ENCODE data around the gene DNM3. TPM values are rescaled to one million over a fixed set of nuclear protein-coding genes. Genes with fewer than 3 reads are reported as not detected.

Gene DNM3
- total RNA-seq, 6 donors from 2014 or later, result 7.1 to 30.4 (median 10.3) TPM

GRCh38 chr1:171828794-171829193, 12.5 kb upstream of the DNM3 start:
- no peak for ATAC-seq (ENCODE audit: low FRiP score in 2 of 2)

DNA sequence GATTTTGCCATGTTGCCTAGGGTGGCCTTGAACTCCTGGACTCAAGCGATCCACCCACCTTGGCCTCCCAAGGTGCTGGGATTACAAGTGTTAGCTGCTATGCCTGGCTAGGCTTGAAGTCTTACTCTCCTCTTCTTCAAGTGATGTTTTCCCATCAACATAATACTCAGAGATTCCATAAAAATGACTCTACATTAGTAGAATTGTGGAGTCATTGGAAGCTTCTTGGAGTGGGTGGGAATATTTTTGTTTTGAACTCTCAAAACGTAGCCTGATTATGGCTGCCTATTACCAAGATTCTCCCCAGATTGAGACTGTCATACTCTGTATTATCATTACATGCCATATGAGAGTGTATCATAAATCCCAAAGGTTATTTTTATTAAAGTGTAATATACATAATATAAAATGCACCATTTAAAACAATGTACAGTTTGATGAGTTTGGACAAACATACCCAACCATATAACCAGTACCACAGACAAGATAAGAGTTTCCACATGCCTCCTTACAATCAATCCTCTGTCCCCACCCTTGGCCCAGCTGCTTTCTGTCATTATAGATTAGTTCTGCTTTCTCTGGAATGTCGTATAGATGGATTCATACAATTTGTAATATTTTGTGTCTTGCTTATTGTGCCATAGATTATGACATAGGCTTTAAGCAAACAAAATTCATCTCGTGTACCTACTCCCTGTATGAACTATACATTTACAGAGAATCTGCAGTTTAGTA, 8.0 kb upstream of the DNM3 start:
- ATAC-seq (ENCODE audit: low FRiP score in 2 of 2), result no peak
- H3K9me3 ChIP-seq, result no peaks in the 10 kb centered on the region
- H3K4me1 ChIP-seq, result no peaks in the 10 kb centered on the region
- TF ChIP-seq, protein P1, sequence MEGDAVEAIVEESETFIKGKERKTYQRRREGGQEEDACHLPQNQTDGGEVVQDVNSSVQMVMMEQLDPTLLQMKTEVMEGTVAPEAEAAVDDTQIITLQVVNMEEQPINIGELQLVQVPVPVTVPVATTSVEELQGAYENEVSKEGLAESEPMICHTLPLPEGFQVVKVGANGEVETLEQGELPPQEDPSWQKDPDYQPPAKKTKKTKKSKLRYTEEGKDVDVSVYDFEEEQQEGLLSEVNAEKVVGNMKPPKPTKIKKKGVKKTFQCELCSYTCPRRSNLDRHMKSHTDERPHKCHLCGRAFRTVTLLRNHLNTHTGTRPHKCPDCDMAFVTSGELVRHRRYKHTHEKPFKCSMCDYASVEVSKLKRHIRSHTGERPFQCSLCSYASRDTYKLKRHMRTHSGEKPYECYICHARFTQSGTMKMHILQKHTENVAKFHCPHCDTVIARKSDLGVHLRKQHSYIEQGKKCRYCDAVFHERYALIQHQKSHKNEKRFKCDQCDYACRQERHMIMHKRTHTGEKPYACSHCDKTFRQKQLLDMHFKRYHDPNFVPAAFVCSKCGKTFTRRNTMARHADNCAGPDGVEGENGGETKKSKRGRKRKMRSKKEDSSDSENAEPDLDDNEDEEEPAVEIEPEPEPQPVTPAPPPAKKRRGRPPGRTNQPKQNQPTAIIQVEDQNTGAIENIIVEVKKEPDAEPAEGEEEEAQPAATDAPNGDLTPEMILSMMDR (IDR thresholded peaks at IDR 0.05), result no peak
- no peak for TF ChIP-seq POLR2AphosphoS5 (IDR thresholded peaks at IDR 0.05)
- TF ChIP-seq EP300 (IDR thresholded peaks at IDR 0.05), result no peak
- WGBS, 2 donors, result 71 to 89% methylated on average over 4 of the region's 4 CpGs
- H3K27me3 ChIP-seq, result no peaks in the 10 kb centered on the region
- no peak for DNase-seq
- H3K4me3 ChIP-seq, result no peak overlapping the region
- H3K27ac ChIP-seq, result no peak overlapping the region
- H3K36me3 ChIP-seq, result no peaks in the 10 kb centered on the region

More at GRCh38 chr1:171828794-171829193, 12.5 kb upstream of the DNM3 start:
- H3K4me3 ChIP-seq, result no peak overlapping the region
- no peaks in the 10 kb centered on the region for H3K27me3 ChIP-seq
- WGBS, 2 donors, result 91 to 95% methylated on average over 11 of the region's 11 CpGs
- peaks cover 0 to 11% (median 7%) of the 10 kb centered on the region in 4 donors for H3K9me3 ChIP-seq
- H3K36me3 ChIP-seq, result no peaks in the 10 kb centered on the region
- H3K4me1 ChIP-seq, result no peaks in the 10 kb centered on the region
- no peak for DNase-seq
- TF ChIP-seq POLR2AphosphoS5 (IDR thresholded peaks at IDR 0.05), result no peak
- TF ChIP-seq, protein P1 (IDR thresholded peaks at IDR 0.05), result no peak
- TF ChIP-seq EP300 (IDR thresholded peaks at IDR 0.05), result no peak
- no peak for TF ChIP-seq POLR2A (IDR thresholded peaks at IDR 0.05)
- H3K27ac ChIP-seq, result no peak overlapping the region

- DNase-seq (no peak), ATAC-seq (ENCODE audit: low FRiP score in 2 of 2) (no peak)
- WGBS, 2 donors, result 92 to 100% methylated on average over 2 of the region's 2 CpGs
- no peaks in the 10 kb centered on the region for H3K27me3 ChIP-seq
- no peak for TF ChIP-seq EP300 (IDR thresholded peaks at IDR 0.05)
- no peak for TF ChIP-seq POLR2AphosphoS5 (IDR thresholded peaks at IDR 0.05)
- TF ChIP-seq, protein P1 (IDR thresholded peaks at IDR 0.05), result no peak
- TF ChIP-seq POLR2A (IDR thresholded peaks at IDR 0.05), result no peak
- no peaks in the 10 kb centered on the region for H3K36me3 ChIP-seq
- H3K4me3 ChIP-seq, result no peak overlapping the region
- no peaks in the 10 kb centered on the region for H3K4me1 ChIP-seq
- H3K27ac ChIP-seq, result no peak overlapping the region
- no peaks in the 10 kb centered on the region for H3K9me3 ChIP-seq
Measured at GRCh38 chr1:171834821-171835220, 6.5 kb upstream of the DNM3 start.

GRCh38 chr1:171835891-171836290, 5.4 kb upstream of the DNM3 start:
- Histone ChIP-seq H3K36me3 (no peaks in the 10 kb centered on the region), H3K27ac (no peak overlapping the region), H3K9me3 (no peaks in the 10 kb centered on the region), H3K4me3 (no peak overlapping the region), H3K4me1 (peaks cover 0 to 6% (median 4%) of the 10 kb centered on the region in 4 donors), H3K27me3 (no peaks in the 10 kb centered on the region)
- ATAC-seq (ENCODE audit: low FRiP score in 2 of 2) (no peak), DNase-seq (no peak)
- TF ChIP-seq EP300 (IDR thresholded peaks at IDR 0.05) (no peak), POLR2A (IDR thresholded peaks at IDR 0.05) (no peak), POLR2AphosphoS5 (IDR thresholded peaks at IDR 0.05) (no peak)
- TF ChIP-seq, protein P1 (IDR thresholded peaks at IDR 0.05), result no peak
